ENCODE data around the gene SLC8A1. TPM values are rescaled to one million over a fixed set of nuclear protein-coding genes. Genes with fewer than 3 reads are reported as not detected.
A peak's percentile ranks its signal among the peaks of the same experiment; 100 is the strongest.

The SLC8A1 gene
- total and polyA plus RNA-seq, 8 donors, result 0.31 to 105 (median 14.0) TPM

DNA sequence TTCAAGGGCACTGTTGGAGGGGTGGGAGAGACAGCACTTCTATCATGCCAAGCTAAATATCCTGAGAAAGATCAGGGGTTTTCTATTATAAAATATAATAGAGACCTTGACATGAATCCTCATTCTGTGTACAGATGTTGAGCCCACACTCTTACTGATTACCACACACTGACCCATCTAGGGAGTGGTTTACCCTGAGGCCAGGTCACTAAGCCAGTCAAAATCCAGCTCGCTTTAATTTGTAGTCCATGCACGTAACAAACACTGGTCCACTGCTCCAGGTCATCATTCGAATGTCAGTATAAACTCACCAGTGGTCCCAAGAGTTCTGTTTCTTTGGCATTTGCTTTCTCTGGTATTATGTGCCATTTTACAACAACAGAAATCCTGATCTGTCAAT, 96.4 kb downstream of the SLC8A1 start:
- no peaks in the 10 kb centered on the region for H3K9me3 ChIP-seq
- no peak overlapping the region for H3K4me3 ChIP-seq
- H3K27me3 ChIP-seq, result no peaks in the 10 kb centered on the region
- TF ChIP-seq, protein P1, sequence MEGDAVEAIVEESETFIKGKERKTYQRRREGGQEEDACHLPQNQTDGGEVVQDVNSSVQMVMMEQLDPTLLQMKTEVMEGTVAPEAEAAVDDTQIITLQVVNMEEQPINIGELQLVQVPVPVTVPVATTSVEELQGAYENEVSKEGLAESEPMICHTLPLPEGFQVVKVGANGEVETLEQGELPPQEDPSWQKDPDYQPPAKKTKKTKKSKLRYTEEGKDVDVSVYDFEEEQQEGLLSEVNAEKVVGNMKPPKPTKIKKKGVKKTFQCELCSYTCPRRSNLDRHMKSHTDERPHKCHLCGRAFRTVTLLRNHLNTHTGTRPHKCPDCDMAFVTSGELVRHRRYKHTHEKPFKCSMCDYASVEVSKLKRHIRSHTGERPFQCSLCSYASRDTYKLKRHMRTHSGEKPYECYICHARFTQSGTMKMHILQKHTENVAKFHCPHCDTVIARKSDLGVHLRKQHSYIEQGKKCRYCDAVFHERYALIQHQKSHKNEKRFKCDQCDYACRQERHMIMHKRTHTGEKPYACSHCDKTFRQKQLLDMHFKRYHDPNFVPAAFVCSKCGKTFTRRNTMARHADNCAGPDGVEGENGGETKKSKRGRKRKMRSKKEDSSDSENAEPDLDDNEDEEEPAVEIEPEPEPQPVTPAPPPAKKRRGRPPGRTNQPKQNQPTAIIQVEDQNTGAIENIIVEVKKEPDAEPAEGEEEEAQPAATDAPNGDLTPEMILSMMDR (IDR thresholded peaks at IDR 0.05), result no peak
- no peak for TF ChIP-seq POLR2A (IDR thresholded peaks at IDR 0.05)
- no peak for TF ChIP-seq POLR2AphosphoS5 (IDR thresholded peaks at IDR 0.05)
- no peak for TF ChIP-seq EP300 (IDR thresholded peaks at IDR 0.05)
- no peaks in the 10 kb centered on the region for H3K36me3 ChIP-seq
- H3K27ac ChIP-seq, result no peak overlapping the region
- WGBS, 5 donors, result 85 to 93% (median 90%) methylated on average over 3 of the region's 3 CpGs
- no peak for DNase-seq
- intact Hi-C loops (cut with DNase I; ENCODE audit: low total_unique reads), result no loop called here
- peaks cover 0 to 11% (median 3%) of the 10 kb centered on the region in 4 donors for H3K4me1 ChIP-seq

DNA sequence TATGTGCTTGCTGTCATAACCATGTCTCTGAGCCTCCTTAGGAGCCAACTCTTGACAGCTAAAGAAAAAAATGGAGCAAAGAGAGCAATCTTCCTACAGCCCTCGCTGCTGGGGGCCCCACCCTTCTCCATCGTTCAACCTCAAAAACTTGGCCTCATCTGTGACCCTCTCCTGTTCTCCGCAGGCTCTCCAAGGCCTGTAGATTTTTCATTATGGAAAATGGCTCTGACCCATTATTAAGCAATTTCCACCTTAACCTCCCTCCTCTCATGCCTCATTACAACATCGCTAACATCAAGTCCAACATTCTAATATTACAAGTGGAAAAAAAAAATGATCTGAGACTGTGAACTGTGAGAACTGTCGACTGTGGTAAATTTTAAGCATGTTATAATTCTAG, 98.7 kb downstream of the SLC8A1 start:
- TF ChIP-seq, protein P1 (IDR thresholded peaks at IDR 0.05), result no peak
- TF ChIP-seq EP300 (IDR thresholded peaks at IDR 0.05) (no peak), POLR2AphosphoS5 (IDR thresholded peaks at IDR 0.05) (no peak), POLR2A (IDR thresholded peaks at IDR 0.05) (no peak)
- Histone ChIP-seq H3K4me3 (no peak overlapping the region), H3K4me1 (peaks cover 0 to 11% (median 3%) of the 10 kb centered on the region in 4 donors), H3K9me3 (no peaks in the 10 kb centered on the region), H3K27me3 (no peaks in the 10 kb centered on the region), H3K27ac (peak overlapping the region in 4 of 5 donors; percentile 0 to 62 (median 46)), H3K36me3 (no peaks in the 10 kb centered on the region)
- WGBS, 5 donors, result 63 to 81% (median 74%) methylated on average over 5 of the region's 5 CpGs
- intact Hi-C loops (cut with DNase I; ENCODE audit: low total_unique reads), result no loop called here
- DNase-seq, result peak in 1 of 2 donors; percentile 41

DNA sequence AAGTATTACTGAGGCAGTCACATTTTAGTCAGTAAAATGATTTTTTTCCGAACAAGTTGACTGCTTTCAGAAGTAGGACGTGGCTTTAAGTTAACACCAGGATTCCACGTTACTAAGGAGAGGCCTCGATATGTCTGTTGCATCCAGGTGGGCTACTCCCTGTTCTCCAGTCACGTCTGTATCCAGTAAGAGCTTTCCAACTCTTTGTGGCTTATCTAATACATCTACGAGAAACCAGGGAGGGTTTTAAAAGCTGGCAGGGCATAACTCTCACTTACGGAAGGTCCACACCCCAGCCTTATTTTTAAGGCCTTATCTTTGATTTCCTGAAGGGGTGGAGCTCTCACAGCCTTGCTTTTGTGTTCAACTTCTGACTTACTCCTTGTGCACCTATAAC, 99.2 kb downstream of the SLC8A1 start:
- Histone ChIP-seq H3K36me3 (no peaks in the 10 kb centered on the region), H3K27me3 (no peaks in the 10 kb centered on the region), H3K27ac (peak overlapping the region in 4 of 5 donors; percentile 0 to 62 (median 46)), H3K4me3 (no peak overlapping the region), H3K4me1 (peaks cover 0 to 11% (median 3%) of the 10 kb centered on the region in 4 donors), H3K9me3 (no peaks in the 10 kb centered on the region)
- peak in 1 of 2 donors; percentile 23 for DNase-seq
- TF ChIP-seq, protein P1 (IDR thresholded peaks at IDR 0.05), result no peak
- TF ChIP-seq POLR2AphosphoS5 (IDR thresholded peaks at IDR 0.05) (no peak), EP300 (IDR thresholded peaks at IDR 0.05) (no peak), POLR2A (IDR thresholded peaks at IDR 0.05) (no peak)
- intact Hi-C loops (cut with DNase I; ENCODE audit: low total_unique reads), result no loop called here
- WGBS, 5 donors, result 53 to 71% (median 55%) methylated on average over 7 of the region's 7 CpGs

DNA sequence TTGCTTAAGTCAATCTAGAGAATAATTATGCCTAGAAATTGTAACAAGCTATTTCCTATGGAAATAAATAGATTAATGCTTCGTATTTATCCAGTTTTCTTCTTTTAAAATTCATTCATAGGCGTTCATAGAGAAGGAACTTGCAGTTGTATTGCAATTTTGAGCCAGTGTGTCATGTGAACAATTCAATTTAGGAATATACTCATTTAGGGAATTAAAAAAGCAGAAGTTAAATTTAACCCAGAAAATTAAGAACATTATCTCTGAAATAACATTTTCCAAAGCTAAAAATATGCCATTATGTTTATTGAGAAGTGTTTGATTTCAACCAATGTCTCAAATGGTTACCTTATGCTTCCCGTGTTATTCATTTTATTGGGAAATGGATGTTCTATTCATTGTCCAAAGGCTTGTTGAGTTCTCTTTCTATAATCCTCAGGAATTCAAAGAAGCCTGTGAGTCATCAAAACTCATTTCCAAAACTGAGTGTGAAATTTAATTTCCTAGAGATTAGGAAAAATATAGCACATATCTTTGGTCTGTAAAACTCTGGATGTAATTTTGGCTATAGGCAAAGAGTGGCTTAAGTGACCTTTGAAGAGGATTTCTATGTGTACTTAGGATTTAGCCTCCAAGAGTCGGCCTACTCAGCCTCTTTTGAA, 99.7 kb downstream of the SLC8A1 start:
- WGBS, 5 donors, result 68 to 86% (median 69%) methylated on average over 4 of the region's 4 CpGs
- Histone ChIP-seq H3K27me3 (no peaks in the 10 kb centered on the region), H3K36me3 (no peaks in the 10 kb centered on the region), H3K4me3 (no peak overlapping the region), H3K4me1 (peaks cover 0 to 11% (median 3%) of the 10 kb centered on the region in 4 donors), H3K9me3 (no peaks in the 10 kb centered on the region), H3K27ac (peak overlapping the region in 4 of 5 donors; percentile 0 to 62 (median 46))
- DNase-seq, result no peak
- TF ChIP-seq, protein P1 (IDR thresholded peaks at IDR 0.05), result no peak
- TF ChIP-seq EP300 (IDR thresholded peaks at IDR 0.05) (no peak), POLR2A (IDR thresholded peaks at IDR 0.05) (no peak), POLR2AphosphoS5 (IDR thresholded peaks at IDR 0.05) (no peak)
- intact Hi-C loops (cut with DNase I; ENCODE audit: low total_unique reads), result no loop called here
